ENCODE measurements around the gene WASHC3. TPM values are rescaled to one million over a fixed set of nuclear protein-coding genes. Genes with fewer than 3 reads are reported as not detected.

WASHC3 gene
- total RNA-seq, 2 experiments from 2014 or later: 29.2 to 34.4 TPM

- CTCF ChIA-PET (ENCODE audit: unreplicated experiment): interaction anchor here (1.3 kb wide), 1 partner anchor 51 kb away, joined by 3 read pairs; no protein-coding TSS in a partner anchor
- no TSS peak for BruUV-seq (replicated peaks)
Measured at GRCh38 chr12:102062419-102062806, 622 bp upstream of the WASHC3 start.

GRCh38 chr12:102061096-102061559, 663 bp downstream of the WASHC3 start:
- CTCF ChIA-PET (ENCODE audit: unreplicated experiment): interaction anchor here (1.3 kb wide), 1 partner anchor 50 kb away, joined by 3 read pairs; no protein-coding TSS in a partner anchor
- no TSS peak for BruUV-seq (replicated peaks)

More at GRCh38 chr12:102062419-102062806, 622 bp upstream of the WASHC3 start:
- intact Hi-C loops (cut with micrococcal nuclease; ENCODE audit: unreplicated experiment): loop anchor here (2.0 to 5.0 kb wide), 4 partner anchors 58 to 290 kb away; partner anchors contain the start of genes NUP37 and PARPBP
- H3K4me3 ChIP-seq (ENCODE audit: low read depth, low read length, poor library complexity, severe bottlenecking): peak overlapping the region; percentile 90
- no peaks in the 10 kb centered on the region for H3K9me3 ChIP-seq (ENCODE audit: low read length)
- H2AFZ ChIP-seq (ENCODE audit: low read length): peak overlapping the region; percentile 93
- no peaks in the 10 kb centered on the region for H4K20me1 ChIP-seq (ENCODE audit: insufficient read depth, low read length)
- DNase-seq (ENCODE audit: low spot score): no peak
- no peak overlapping the region for H3K27ac ChIP-seq (ENCODE audit: low read depth, low read length, poor library complexity, severe bottlenecking)
- no peaks in the 10 kb centered on the region for H3K9me2 ChIP-seq (ENCODE audit: insufficient read depth, low read length)
- H3K36me3 ChIP-seq (ENCODE audit: insufficient read depth, low read length): no peaks in the 10 kb centered on the region
- H3K4me1 ChIP-seq (ENCODE audit: insufficient read depth, low read length, poor library complexity, severe bottlenecking): peaks cover 6% of the 10 kb centered on the region
- TF ChIP-seq CTCF (conservative IDR thresholded peaks at IDR 0.05; ENCODE audit: low read length) (no peak), EZH2phosphoT487 (IDR thresholded peaks at IDR 0.05; ENCODE audit: borderline replicate concordance, low read depth, low read length) (no peak)
- H3K79me2 ChIP-seq (ENCODE audit: insufficient read depth, low read depth, low read length): no peaks in the 10 kb centered on the region; the same call in 1 of the 2 replicates
- peak overlapping the region; percentile 49 for H3K4me2 ChIP-seq (ENCODE audit: low read length)
- POLR2A ChIA-PET: interaction anchor here (1.0 to 2.7 kb wide), 5 partner anchors 8 to 128 kb away, joined by 3 to 8 read pairs (median 5); no protein-coding TSS in a partner anchor

More at GRCh38 chr12:102061096-102061559, 663 bp downstream of the WASHC3 start:
- DNase-seq (ENCODE audit: low spot score): peak; percentile 40
- Histone ChIP-seq H3K9me3 (ENCODE audit: low read length) (no peaks in the 10 kb centered on the region), H3K27ac (ENCODE audit: low read depth, low read length, poor library complexity, severe bottlenecking) (peak overlapping the region; percentile 34), H3K4me3 (ENCODE audit: low read depth, low read length, poor library complexity, severe bottlenecking) (peak overlapping the region; percentile 90), H3K79me2 (ENCODE audit: insufficient read depth, low read depth, low read length) (no peaks in the 10 kb centered on the region; the same call in 1 of the 2 replicates), H3K36me3 (ENCODE audit: insufficient read depth, low read length) (no peaks in the 10 kb centered on the region), H2AFZ (ENCODE audit: low read length) (peak overlapping the region; percentile 93), H3K4me1 (ENCODE audit: insufficient read depth, low read length, poor library complexity, severe bottlenecking) (peaks cover 6% of the 10 kb centered on the region), H4K20me1 (ENCODE audit: insufficient read depth, low read length) (no peaks in the 10 kb centered on the region), H3K4me2 (ENCODE audit: low read length) (peak overlapping the region; percentile 95), H3K9me2 (ENCODE audit: insufficient read depth, low read length) (no peaks in the 10 kb centered on the region)
- POLR2A ChIA-PET: interaction anchor here (0.7 to 2.7 kb wide), 7 partner anchors 9 to 119 kb away, joined by 3 to 8 read pairs (median 5); no protein-coding TSS in a partner anchor
- intact Hi-C loops (cut with micrococcal nuclease; ENCODE audit: unreplicated experiment): loop anchor here (5.0 kb wide), 3 partner anchors 124 to 289 kb away; no protein-coding TSS in a partner anchor
- TF ChIP-seq EZH2phosphoT487 (IDR thresholded peaks at IDR 0.05; ENCODE audit: borderline replicate concordance, low read depth, low read length) (no peak), CTCF (conservative IDR thresholded peaks at IDR 0.05; ENCODE audit: low read length) (no peak)

All from OCI-LY7 (cell line).